ENCODE results near the gene PHKA1. TPM values are rescaled to one million over a fixed set of nuclear protein-coding genes. Genes with fewer than 3 reads are reported as not detected.

PHKA1 gene
- total RNA-seq, result 19.6 and 27.5 TPM in 2 replicates

GRCh38 chrX:72713599-72714477, at the start of gene PHKA1:
PHKA1 (minus strand) TSS chrX:72714306; CDS start chrX:72713880, 426 bp downstream.

GRCh38 chrX:72572248-72573157, 141.6 kb downstream of the PHKA1 start, which contains the start of gene HDAC8:
HDAC8 (minus strand) TSS chrX:72572843; CDS start chrX:72572761, 82 bp downstream.

Small RNA genes within 50 kb of the gene (small RNA-seq; reads per million reads assigned to genes)
- not detected for gene BX295541.1
- 0.23 reads per million for gene RF00012
- gene RNU1-112P, result 1.2 reads per million, percentile 63 among the genes with 10 or more reads in this experiment

Other genes starting within 250 kb of the PHKA1 start
- 23.6 and 24.7 TPM in 2 replicates for gene HDAC8, start 141.5 kb downstream of the PHKA1 start, total RNA-seq
- under 0.01 TPM in 1 of 2 replicates, not detected in the other for gene DMRTC1B, start 62.6 kb upstream of the PHKA1 start, total RNA-seq
- not detected in 2 replicates for gene FAM236B, start 68.4 kb upstream of the PHKA1 start, total RNA-seq
- not detected in 2 replicates for gene FAM236D, start 93.9 kb upstream of the PHKA1 start, total RNA-seq
- gene FAM236C, start 198.3 kb upstream of the PHKA1 start, total RNA-seq, result not detected in 2 replicates
- gene FAM236A, start 223.9 kb upstream of the PHKA1 start, total RNA-seq, result not detected in 2 replicates
- not detected in 2 replicates for gene DMRTC1, start 229.5 kb upstream of the PHKA1 start, total RNA-seq

All from placental epithelial cell (primary cell).